NCI-H2107 (cell line): ENCODE measurements around the gene DECR2.
A peak's percentile ranks its signal among the peaks of the same experiment; 100 is the strongest.

Experiments
- DNase-seq: peaks from one replicate; lab custom pipeline; 2025; lab: John Stamatoyannopoulos, UW

Gene DECR2

DNA sequence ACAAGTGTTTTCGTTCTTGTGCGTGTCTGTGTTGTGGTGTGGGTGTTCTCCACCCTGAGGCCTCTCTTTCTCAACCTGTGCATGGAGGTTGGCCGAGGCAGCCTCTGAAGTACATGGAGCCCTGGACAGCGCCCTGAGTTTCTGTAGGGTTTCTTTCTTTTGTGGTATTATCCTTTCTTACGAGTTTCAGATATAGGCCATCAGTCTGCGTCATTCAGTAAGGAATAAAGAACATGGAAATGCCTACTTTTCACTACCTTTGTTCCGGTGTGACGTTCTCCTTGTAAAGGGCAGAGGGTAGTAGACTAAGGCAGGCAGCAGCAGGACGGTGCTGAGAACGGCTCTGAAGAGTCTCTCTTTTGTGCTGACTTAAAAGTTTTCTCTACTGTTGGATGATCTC is 42.3 kb downstream of the DECR2 start:
- no peak for DNase-seq

GRCh38 chr16:445566-445965 is 43.9 kb downstream of the DECR2 start:
- no peak for DNase-seq

DNA sequence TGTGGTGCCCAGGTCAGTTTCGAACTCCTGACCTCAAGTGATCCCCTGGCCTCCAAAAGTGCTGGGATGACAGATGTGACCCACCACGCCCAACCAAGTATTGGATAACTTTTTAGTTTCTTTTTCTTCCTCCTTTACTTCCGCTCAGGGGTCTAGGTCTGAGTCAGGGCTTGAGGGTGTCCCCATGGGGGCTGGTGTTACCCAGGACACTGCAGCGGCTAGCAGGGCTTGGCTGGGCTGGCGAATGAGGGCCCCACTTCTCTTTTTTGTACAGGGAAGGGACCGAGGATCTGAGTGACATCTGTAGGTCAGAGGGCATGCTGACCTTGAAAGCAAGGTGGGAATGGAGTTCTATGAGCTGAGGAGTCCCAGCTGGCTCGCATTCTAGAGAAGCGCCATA is 48.7 kb downstream of the DECR2 start:
- no peak for DNase-seq

- peak; percentile 91 for DNase-seq
Observed at GRCh38 chr16:450785-451512, 49.3 kb downstream of the DECR2 start.

GRCh38 chr16:454397-454940 is 52.8 kb downstream of the DECR2 start:
- DNase-seq = no peak

DNA sequence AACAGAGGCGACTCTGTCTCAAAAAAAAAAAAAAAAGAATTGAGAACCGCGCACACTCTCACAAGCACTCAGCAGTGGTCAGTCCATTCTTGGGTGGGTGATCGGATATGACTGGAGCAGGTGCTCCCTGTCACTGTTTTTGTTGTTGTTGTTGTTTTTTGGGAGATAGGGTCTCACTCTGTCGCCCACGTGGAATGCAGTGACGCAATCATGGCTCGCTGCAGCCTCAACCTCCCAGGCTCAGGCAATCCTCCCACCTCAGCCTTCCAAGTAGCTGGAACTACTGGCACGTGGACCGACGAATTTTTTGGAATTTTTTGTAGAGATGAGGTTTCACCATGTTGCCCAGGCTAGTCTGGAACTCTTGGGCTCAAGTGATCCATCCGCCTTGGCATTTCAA is 53.8 kb downstream of the DECR2 start:
- no peak for DNase-seq

- peak; percentile 57 for DNase-seq
Observed at GRCh38 chr16:456891-457483, 55.3 kb downstream of the DECR2 start.

DNA sequence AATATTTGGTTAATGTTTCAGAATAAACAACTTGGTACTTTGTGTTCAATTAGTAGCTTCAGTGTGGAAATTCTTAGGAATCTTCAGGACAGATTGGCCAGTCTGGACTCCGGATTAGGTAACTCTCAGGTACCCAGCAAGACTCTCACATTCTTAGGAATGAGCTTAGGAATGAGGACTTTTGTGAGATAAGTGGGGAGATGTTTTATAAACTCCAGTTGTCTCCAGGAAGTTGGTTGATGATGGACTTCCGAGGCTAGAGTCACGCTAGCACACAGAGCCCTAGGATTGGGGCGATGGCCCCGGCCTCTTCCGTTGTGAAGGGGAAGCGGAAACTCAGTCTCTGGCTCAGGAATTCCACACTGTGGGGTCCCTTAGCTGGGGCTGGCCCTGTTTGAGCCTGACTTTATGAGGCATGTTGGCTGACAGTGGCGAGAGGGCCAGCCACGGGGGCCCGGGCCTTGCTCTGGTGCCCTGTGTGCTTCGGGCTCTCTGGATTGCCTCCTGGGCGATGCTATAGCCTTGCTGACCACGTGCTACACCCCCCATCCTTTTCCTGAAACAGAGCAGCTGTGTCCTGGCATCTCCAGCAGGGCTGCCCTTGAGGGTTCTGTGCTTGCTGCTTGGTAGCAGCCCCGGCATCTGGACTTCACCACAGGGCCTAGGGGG is 56.2 kb downstream of the DECR2 start:
- no peak for DNase-seq

DNA sequence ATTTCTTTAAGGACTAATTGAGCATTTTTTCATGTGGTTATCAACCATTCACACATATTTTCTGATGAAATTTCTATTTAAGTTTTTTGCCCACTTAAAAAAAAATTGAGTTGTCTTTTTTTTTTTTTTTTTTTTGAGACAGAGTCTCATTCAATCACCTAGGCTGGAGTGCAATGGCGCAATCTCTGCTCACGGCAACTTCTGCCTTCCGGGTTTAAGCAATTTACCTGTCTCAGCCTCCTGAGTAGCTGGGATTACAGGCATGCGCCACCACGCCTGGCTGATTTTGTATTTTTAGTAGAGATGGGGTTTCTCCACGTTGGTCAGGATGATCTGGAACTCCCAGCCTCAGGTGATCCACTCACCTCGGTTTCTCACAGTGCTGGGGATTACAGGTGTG is 58.1 kb downstream of the DECR2 start:
- no peak for DNase-seq

GRCh38 chr16:460787-461186 is 59.1 kb downstream of the DECR2 start:
- DNase-seq = no peak
